Smooth muscle cell (in vitro differentiated cells): ENCODE data around the gene APLP2. TPM values are rescaled to one million over a fixed set of nuclear protein-coding genes. Genes with fewer than 3 reads are reported as not detected.
"Not testable (repeated sequence)": the region's sequence is repeated elsewhere in the genome, so short reads cannot be mapped to it uniquely, and the experiment has no call there.

ENCODE experiments used
- DNase-seq: peaks from one replicate; lab custom pipeline; 2025; ENCODE audit not compliant: unreplicated experiment; lab: John Stamatoyannopoulos, UW
- H2AFZ ChIP-seq: fragments of 200-600 bp; sonication (generic); 2 replicates; pipeline ENCODE4 v1.6.0; 2016; ENCODE audit warnings: antibody characterized with exemption, low read depth, mild to moderate bottlenecking
- H3F3A ChIP-seq: fragments of 200-600 bp; sonication (generic); 2 replicates; pipeline ENCODE4 v1.6.0; 2017; ENCODE audit warnings: antibody characterized with exemption, low read depth
- H3K27ac ChIP-seq: fragments of 200-600 bp; sonication (generic); 2 replicates; pipeline ENCODE4 v1.5.1; 2016; ENCODE audit warnings: low read depth, mild to moderate bottlenecking
- H3K27me3 ChIP-seq: fragments of 200-600 bp; sonication (generic); 2 replicates; pipeline ENCODE4 v1.6.1; 2016; ENCODE audit warnings: low read depth, mild to moderate bottlenecking
- H3K36me3 ChIP-seq: fragments of 200-600 bp; sonication (generic); 2 replicates; pipeline ENCODE4 v1.5.1; 2016; ENCODE audit warnings: low read depth
- H3K4me1 ChIP-seq: fragments of 200-600 bp; sonication (generic); 2 replicates; pipeline ENCODE4 v1.5.1; 2016; ENCODE audit warnings: low read depth
- H3K4me2 ChIP-seq: fragments of 200-600 bp; sonication (generic); 2 replicates; pipeline ENCODE4 v1.6.0; 2016; ENCODE audit warnings: mild to moderate bottlenecking
- H3K4me3 ChIP-seq: fragments of 200-600 bp; sonication (generic); 2 replicates; pipeline ENCODE4 v1.5.1; 2016; ENCODE audit warnings: mild to moderate bottlenecking
- H3K79me2 ChIP-seq: fragments of 200-600 bp; sonication (generic); 2 replicates; pipeline ENCODE4 v1.6.0; 2016; ENCODE audit warnings: low read depth, mild to moderate bottlenecking
- H3K9ac ChIP-seq: fragments of 200-600 bp; sonication (generic); 2 replicates; pipeline ENCODE4 v1.6.0; 2016; ENCODE audit warnings: low read depth
- H3K9me3 ChIP-seq: fragments of 200-600 bp; sonication (generic); replicated peaks from 2 replicates; pipeline ENCODE4 v1.5.1; 2016; ENCODE audit warnings: low read depth
- H4K20me1 ChIP-seq: fragments of 200-600 bp; sonication (generic); 2 replicates; pipeline ENCODE4 v1.6.0; 2016; ENCODE audit warnings: low read depth
- WGBS: methylation state at CpG from one replicate; pipeline ENCODE4 v1.1.7; 2016; ENCODE audit warnings: low lambda C conversion rate; 5-methylcytosine and 5-hydroxymethylcytosine counted together
- polyA plus RNA-seq: library from polyadenylated mRNA; unstranded; fragments of >200 nt; fragmentation: Nextera tagmentation; extraction: Ambion mirVana; gene quantifications from 2 replicates; pipeline ENCODE4 v1.2.1, GENCODE V29; 2016
- total RNA-seq: library from RNA; depleted of rRNA; stranded (reverse); fragments of >200 nt; gene quantifications from 2 replicates; pipeline ENCODE4 v1.2.3, GENCODE V29; 2014
- TF ChIP-seq, protein P1 (sequence below): fragments of 200-600 bp; sonication (generic); IDR thresholded peaks from 2 replicates; pipeline ENCODE4 v1.5.1; 2017; ENCODE audit warnings: borderline replicate concordance, mild to moderate bottlenecking, antibody characterized with exemption; ENCODE audit not compliant: insufficient read depth, poor library complexity, severe bottlenecking

APLP2 gene
- total RNA-seq, result 146 and 161 TPM in 2 replicates
- 121 and 176 TPM in 2 replicates for polyA plus RNA-seq

DNA sequence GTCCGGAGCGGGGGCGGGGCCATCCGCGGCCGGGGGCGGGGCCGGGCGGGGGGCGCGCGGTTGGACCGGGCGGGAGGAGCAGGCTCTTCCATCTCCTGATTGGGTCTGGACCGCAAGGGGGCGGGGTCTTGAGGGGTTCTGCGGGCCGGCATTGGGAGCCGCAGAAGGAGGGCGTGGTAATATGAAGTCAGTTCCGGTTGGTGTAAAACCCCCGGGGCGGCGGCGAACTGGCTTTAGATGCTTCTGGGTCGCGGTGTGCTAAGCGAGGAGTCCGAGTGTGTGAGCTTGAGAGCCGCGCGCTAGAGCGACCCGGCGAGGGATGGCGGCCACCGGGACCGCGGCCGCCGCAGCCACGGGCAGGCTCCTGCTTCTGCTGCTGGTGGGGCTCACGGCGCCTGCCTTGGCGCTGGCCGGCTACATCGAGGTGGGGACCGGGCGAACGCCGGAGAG is at the start of gene APLP2:
TSS of gene APLP2 (plus strand) at position 236 of the 450 bp plus-strand sequence. CDS start at position 320, 84 bp downstream.
- peak within 1 kb of the TSS; percentile 95 for H2AFZ ChIP-seq
- H3K4me3 ChIP-seq, result peak within 1 kb of the TSS; percentile 93
- WGBS, result under 1% methylated on average over 36 of the region's 51 CpGs
- H3K4me1 ChIP-seq, result peaks cover 18% of the 10 kb centered on the region
- peaks cover 44% of the 10 kb centered on the region for H4K20me1 ChIP-seq
- peak within 1 kb of the TSS; percentile 77 for H3K27ac ChIP-seq
- H3K9ac ChIP-seq, result peak within 1 kb of the TSS; percentile 77
- H3F3A ChIP-seq, result peaks cover 4% of the 10 kb centered on the region
- TF ChIP-seq, protein P1, sequence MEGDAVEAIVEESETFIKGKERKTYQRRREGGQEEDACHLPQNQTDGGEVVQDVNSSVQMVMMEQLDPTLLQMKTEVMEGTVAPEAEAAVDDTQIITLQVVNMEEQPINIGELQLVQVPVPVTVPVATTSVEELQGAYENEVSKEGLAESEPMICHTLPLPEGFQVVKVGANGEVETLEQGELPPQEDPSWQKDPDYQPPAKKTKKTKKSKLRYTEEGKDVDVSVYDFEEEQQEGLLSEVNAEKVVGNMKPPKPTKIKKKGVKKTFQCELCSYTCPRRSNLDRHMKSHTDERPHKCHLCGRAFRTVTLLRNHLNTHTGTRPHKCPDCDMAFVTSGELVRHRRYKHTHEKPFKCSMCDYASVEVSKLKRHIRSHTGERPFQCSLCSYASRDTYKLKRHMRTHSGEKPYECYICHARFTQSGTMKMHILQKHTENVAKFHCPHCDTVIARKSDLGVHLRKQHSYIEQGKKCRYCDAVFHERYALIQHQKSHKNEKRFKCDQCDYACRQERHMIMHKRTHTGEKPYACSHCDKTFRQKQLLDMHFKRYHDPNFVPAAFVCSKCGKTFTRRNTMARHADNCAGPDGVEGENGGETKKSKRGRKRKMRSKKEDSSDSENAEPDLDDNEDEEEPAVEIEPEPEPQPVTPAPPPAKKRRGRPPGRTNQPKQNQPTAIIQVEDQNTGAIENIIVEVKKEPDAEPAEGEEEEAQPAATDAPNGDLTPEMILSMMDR, result peak; percentile 0
- peak; percentile 91 for DNase-seq
- peak within 1 kb of the TSS; percentile 93 for H3K4me2 ChIP-seq
- no peaks in the 10 kb centered on the region for H3K9me3 ChIP-seq
- H3K36me3 ChIP-seq, result no peaks in the 10 kb centered on the region
- peaks cover 31% of the 10 kb centered on the region for H3K79me2 ChIP-seq
- no peaks in the 10 kb centered on the region for H3K27me3 ChIP-seq

DNA sequence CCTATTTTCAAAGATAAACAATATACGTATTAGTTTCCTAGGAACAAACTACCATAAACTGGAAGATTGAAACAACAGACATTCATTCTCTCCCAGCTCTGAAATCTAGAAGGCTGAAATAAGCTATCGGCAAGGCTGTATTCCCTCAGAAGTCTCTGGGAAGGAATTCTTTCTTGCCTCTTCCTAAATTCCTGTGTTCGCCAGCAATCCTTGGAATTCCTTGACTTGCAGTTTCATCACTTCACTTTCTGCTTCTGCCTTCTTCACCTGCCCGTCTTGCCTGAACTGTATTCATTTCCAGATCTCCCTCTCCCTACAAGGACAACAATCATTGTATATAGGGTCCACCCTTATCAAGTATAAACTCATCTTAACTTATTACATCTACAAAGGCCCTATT is 49.4 kb upstream of the APLP2 start:
- Histone ChIP-seq H3K4me1 (peaks cover 8% of the 10 kb centered on the region), H3K4me3 (no peak overlapping the region), H3K27ac (peak overlapping the region; percentile 31), H4K20me1 (no peaks in the 10 kb centered on the region), H3K36me3 (no peaks in the 10 kb centered on the region), H3K79me2 (no peaks in the 10 kb centered on the region), H3F3A (peaks cover 6% of the 10 kb centered on the region), H2AFZ (peak overlapping the region; percentile 62), H3K9ac (no peak overlapping the region), H3K9me3 (no peaks in the 10 kb centered on the region), H3K4me2 (peak overlapping the region; percentile 65), H3K27me3 (no peaks in the 10 kb centered on the region)
- TF ChIP-seq, protein P1, result no peak
- no peak for DNase-seq
- 33% methylated on average over 4 of the region's 4 CpGs for WGBS

DNA sequence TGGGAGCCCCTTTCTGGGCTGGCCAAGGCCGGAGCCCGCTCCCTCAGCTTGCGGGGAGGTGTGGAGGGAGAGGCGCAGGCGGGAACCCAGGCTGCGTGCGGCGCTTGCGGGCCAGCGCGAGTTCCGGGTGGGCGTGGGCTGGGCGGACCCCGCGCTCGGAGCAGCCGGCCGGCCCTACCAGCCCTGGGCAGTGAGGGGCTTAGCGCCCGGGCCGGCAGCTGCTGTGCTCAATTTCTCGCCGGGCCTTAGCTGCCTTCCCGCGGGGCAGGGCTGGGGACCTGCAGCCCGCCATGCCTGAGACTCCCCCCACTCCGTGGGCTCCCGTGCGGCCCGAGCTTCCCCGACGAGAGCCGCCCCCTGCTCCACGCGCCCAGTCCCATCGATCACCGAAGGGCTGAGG is 48.1 kb upstream of the APLP2 start:
- not testable (repeated sequence) for H4K20me1 ChIP-seq, H3K4me3 ChIP-seq, H3K4me2 ChIP-seq, H3K9me3 ChIP-seq, H3F3A ChIP-seq, H3K27ac ChIP-seq, H3K79me2 ChIP-seq, H3K4me1 ChIP-seq, H3K27me3 ChIP-seq, H3K36me3 ChIP-seq, DNase-seq, H3K9ac ChIP-seq, H2AFZ ChIP-seq
- over 99% methylated on average over 16 of the region's 38 CpGs for WGBS

DNA sequence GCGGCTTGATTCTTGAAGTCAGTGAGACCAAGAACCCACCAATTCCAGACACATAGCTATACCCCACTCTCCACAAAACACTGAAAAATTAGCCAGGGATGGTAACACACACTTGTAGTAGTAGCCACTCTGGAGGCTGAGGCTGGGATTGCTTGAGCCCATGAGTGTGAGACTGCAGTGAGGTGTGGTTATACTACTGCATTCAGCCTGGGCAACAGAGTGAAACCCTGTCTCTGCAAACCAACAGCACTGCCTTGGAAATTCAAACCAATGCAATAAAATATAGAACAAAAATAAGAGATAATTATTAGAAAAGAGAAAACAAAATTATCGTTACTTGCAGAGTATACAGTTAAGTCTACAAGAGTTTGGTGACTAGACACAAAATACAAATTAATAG is 46.9 kb upstream of the APLP2 start:
- no peak for DNase-seq
- TF ChIP-seq, protein P1, result no peak
- H3K79me2 ChIP-seq, result no peaks in the 10 kb centered on the region
- H3K9ac ChIP-seq, result no peak overlapping the region
- peaks cover 8% of the 10 kb centered on the region for H3K4me1 ChIP-seq
- no peak overlapping the region for H3K4me2 ChIP-seq
- WGBS, result 93% methylated on average over 2 of the region's 2 CpGs
- peaks cover 6% of the 10 kb centered on the region for H3F3A ChIP-seq
- H4K20me1 ChIP-seq, result no peaks in the 10 kb centered on the region
- peak overlapping the region; percentile 35 for H3K27ac ChIP-seq
- no peak overlapping the region for H2AFZ ChIP-seq
- H3K27me3 ChIP-seq, result no peaks in the 10 kb centered on the region
- H3K36me3 ChIP-seq, result no peaks in the 10 kb centered on the region
- H3K4me3 ChIP-seq, result no peak overlapping the region
- no peaks in the 10 kb centered on the region for H3K9me3 ChIP-seq
